ENCODE data around the gene SPIRE2. TPM values are rescaled to one million over a fixed set of nuclear protein-coding genes. Genes with fewer than 3 reads are reported as not detected.

SPIRE2 gene
- total and polyA plus RNA-seq, 2 of the 4 experiments (the other 2 are of a cell fraction): 0.72 to 1.9 TPM

DNA sequence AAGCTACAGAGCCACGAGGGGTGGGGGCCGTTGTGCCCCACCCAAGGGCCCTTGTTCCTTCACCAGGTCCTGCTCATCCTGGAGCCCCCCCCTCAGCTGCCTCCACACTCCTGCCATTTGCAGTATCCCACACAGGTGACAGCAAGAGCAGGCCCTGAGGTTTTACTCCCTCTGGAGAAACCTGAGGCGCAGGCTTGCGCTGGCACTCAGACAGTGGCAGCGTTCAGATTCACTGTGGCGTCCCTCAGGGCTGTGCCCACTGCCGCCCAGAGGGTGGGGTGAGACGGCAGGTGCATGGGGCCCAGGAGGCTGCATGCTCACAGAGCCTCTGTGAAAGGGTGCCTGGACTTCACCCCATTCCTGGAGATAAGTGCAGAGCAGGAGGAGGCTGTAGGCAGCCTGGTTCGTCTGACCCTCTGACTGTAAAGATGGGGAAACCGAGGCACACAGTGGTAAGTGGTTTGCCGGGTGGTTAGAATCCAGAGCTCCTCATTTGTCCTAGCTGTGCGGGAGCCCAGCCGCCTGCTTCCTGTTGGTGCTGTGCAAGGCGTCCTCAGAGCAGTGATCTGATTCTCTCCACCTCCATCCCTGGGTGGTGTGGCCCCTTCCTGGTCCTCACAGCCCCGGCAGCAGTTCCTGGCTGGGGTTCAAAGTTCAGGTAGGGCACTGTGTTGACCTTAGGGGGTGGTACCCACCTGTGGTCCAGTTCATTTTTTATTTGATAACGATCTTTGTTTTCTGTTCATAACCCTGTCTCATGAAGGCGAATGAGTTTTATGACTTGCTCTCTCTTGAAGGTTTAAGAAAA is 1.6 kb downstream of the SPIRE2 start:
- H4K91ac ChIP-seq (ENCODE audit: insufficient read depth, low read depth, low read length): no peak overlapping the region
- TF ChIP-seq POLR2A (IDR thresholded peaks at IDR 0.05; ENCODE audit: low read depth, low read length) (no peak), FOS (IDR thresholded peaks at IDR 0.05; ENCODE audit: low read depth, low read length) (no peak), NFE2L2 (IDR thresholded peaks at IDR 0.05; ENCODE audit: low read depth, low read length) (no peak), MAZ (IDR thresholded peaks at IDR 0.05; ENCODE audit: borderline replicate concordance, low read depth, low read length) (no peak), CTCF (conservative IDR thresholded peaks at IDR 0.05; ENCODE audit: low read depth, low read length) (no peak), USF2 (IDR thresholded peaks at IDR 0.05; ENCODE audit: low read depth, low read length) (no peak), RAD21 (IDR thresholded peaks at IDR 0.05; ENCODE audit: low read length) (no peak), MXI1 (IDR thresholded peaks at IDR 0.05; ENCODE audit: borderline replicate concordance, low read depth, low read length) (no peak), BHLHE40 (IDR thresholded peaks at IDR 0.05; ENCODE audit: low read depth, low read length) (no peak), CEBPB (IDR thresholded peaks at IDR 0.05; ENCODE audit: low read depth, low read length) (no peak)
- TF ChIP-seq, protein P1, sequence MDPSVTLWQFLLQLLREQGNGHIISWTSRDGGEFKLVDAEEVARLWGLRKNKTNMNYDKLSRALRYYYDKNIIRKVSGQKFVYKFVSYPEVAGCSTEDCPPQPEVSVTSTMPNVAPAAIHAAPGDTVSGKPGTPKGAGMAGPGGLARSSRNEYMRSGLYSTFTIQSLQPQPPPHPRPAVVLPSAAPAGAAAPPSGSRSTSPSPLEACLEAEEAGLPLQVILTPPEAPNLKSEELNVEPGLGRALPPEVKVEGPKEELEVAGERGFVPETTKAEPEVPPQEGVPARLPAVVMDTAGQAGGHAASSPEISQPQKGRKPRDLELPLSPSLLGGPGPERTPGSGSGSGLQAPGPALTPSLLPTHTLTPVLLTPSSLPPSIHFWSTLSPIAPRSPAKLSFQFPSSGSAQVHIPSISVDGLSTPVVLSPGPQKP (IDR thresholded peaks at IDR 0.05; ENCODE audit: borderline replicate concordance, low read depth, low read length): no peak
- no peak overlapping the region for H3K9ac ChIP-seq (ENCODE audit: low read depth, low read length)
- no peaks in the 10 kb centered on the region for H3K36me3 ChIP-seq (ENCODE audit: control insufficient read depth, insufficient read depth, low read length)
- H3K9me3 ChIP-seq (ENCODE audit: control insufficient read depth, insufficient read depth, low read length): no peaks in the 10 kb centered on the region; the same call in 1 of the 2 replicates
- H3K79me1 ChIP-seq (ENCODE audit: low read depth in 1 of 2, low read length in 2 of 2): peaks cover 0 to 4% of the 10 kb centered on the region in 2 experiments; a peak in 1 of 4 replicates
- no peak overlapping the region for H2BK20ac ChIP-seq (ENCODE audit: low read depth, low read length)
- no peak overlapping the region for H3K18ac ChIP-seq (ENCODE audit: low read depth, low read length)
- H3K4ac ChIP-seq (ENCODE audit: low read depth, low read length): no peak overlapping the region
- no peak overlapping the region for H4K5ac ChIP-seq (ENCODE audit: low read depth, low read length)
- H3K4me3 ChIP-seq (ENCODE audit: insufficient read depth, low read depth, low read length): no peak overlapping the region
- no peak overlapping the region for H3K27ac ChIP-seq (ENCODE audit: insufficient read depth, low read length)
- H4K20me1 ChIP-seq (ENCODE audit: insufficient read depth, low read length): no peaks in the 10 kb centered on the region
- DNase-seq (no peak), ATAC-seq (ENCODE audit: low read depth) (no peak)
- H3K4me1 ChIP-seq (ENCODE audit: control insufficient read depth, insufficient read depth, low read length): peaks cover 6% of the 10 kb centered on the region; the same call in 1 of the 2 replicates
- BruUV-seq (replicated peaks): no TSS peak
- no peak overlapping the region for H2BK15ac ChIP-seq (ENCODE audit: low read depth, low read length)
- H2AK9ac ChIP-seq (replicated peaks; ENCODE audit: low read depth, low read length, poor library complexity): no peak overlapping the region
- no peak overlapping the region for H2AFZ ChIP-seq (replicated peaks; ENCODE audit: low read length, poor library complexity)
- no peak overlapping the region for H4K8ac ChIP-seq (ENCODE audit: low read depth in 2 of 2, low read length in 2 of 2)
- no peak overlapping the region for H3K23ac ChIP-seq (ENCODE audit: low read depth, low read length)
- intact Hi-C loops (cut with micrococcal nuclease) (no loop called here), in situ Hi-C loops (cut with MboI; ENCODE audit: low sequenced_read_pairs) (no loop called here), dilution Hi-C loops (cut with HindIII; ENCODE audit: low sequenced_read_pairs, unreplicated experiment) (no loop called here)
- no peak overlapping the region for H2BK120ac ChIP-seq (ENCODE audit: low read depth, low read length)
- WGBS, 2 experiments (ENCODE audit: extremely low coverage in 2 of 2, insufficient read length in 1 of 2): 80% methylated on average over 3 of the region's 17 CpGs; no CpG with 5 or more reads in 1 of the 2 experiments
- no peak overlapping the region for H3K14ac ChIP-seq (replicated peaks; ENCODE audit: low read depth, low read length)
- ChIA-PET CTCF (interaction anchor here (0.6 kb wide), 1 partner anchor 51 kb away, joined by 3 read pairs; no protein-coding TSS in a partner anchor), POLR2A (ENCODE audit: unreplicated experiment) (no interaction called here)
- no peak overlapping the region for H2BK5ac ChIP-seq (ENCODE audit: low read depth, low read length, poor library complexity, severe bottlenecking)
- H3K27me3 ChIP-seq (ENCODE audit: control insufficient read depth, insufficient read depth, low read length): no peaks in the 10 kb centered on the region
- no peak overlapping the region for H2AK5ac ChIP-seq (ENCODE audit: low read depth, low read length)
- H3K56ac ChIP-seq (ENCODE audit: extremely low read depth, insufficient read depth, low read length): no peak overlapping the region
- no peaks in the 10 kb centered on the region for H3K9me1 ChIP-seq (ENCODE audit: insufficient read depth, low read length)
- H3K4me2 ChIP-seq (ENCODE audit: low read depth, low read length): no peak overlapping the region; the same call in 1 of the 2 replicates

All from IMR-90 (cell line).